B cell (primary cell): ENCODE data around the gene PINLYP. TPM values are rescaled to one million over a fixed set of nuclear protein-coding genes. Genes with fewer than 3 reads are reported as not detected.

ENCODE experiments used
- ATAC-seq: fragments of 200-7000 bp; cut with Tn5 transposase; one replicate; pipeline ENCODE4 v1.10.0; 2021; ENCODE audit warnings: low read depth, mild to moderate bottlenecking, moderate number of reproducible peaks, moderate library complexity
- CTCF ChIA-PET: fragments of 350-600 bp; sonication (Branson Sonifier 250); formaldehyde crosslinking; loops from one replicate; lab custom pipeline; 2021; ENCODE audit warnings: antibody characterized with exemption, inconsistent platforms; lab: Charles Lee
- POLR2A ChIA-PET: fragments of 350-600 bp; sonication (Branson Sonifier 250); formaldehyde crosslinking; loops from one replicate; lab custom pipeline; 2021; ENCODE audit warnings: antibody characterized with exemption; lab: Charles Lee
- DNase-seq: peaks from one replicate; pipeline ENCODE4 v3.0.0; 2013
- H2AFZ ChIP-seq: 2 replicates; pipeline ENCODE4 v1.6.1; 2012; ENCODE audit warnings: mild to moderate bottlenecking, low read depth, low read length; ENCODE audit not compliant: insufficient read depth, poor library complexity, severe bottlenecking
- H3K27ac ChIP-seq, 2 donors: 1 replicate in 1 of 2; 2 replicates in 1 of 2; pipeline ENCODE4 v1.5.1; 2012 to 2013; ENCODE audit warnings: low read length in 2 of 2, mild to moderate bottlenecking in 2 of 2, moderate library complexity in 1 of 2
- H3K27me3 ChIP-seq, 4 experiments: fragments of 200-600 bp in 1 of 4; sonication (generic) in 1 of 4; replicated peaks in 1 of 4; 1 replicate in 2 of 4; 2 replicates in 2 of 4; pipeline versions ENCODE4 v1.6.1 to v1.7.0; 2013 to 2016; ENCODE audit warnings: low read length in 3 of 4, mild to moderate bottlenecking in 2 of 4, mixed read lengths in 1 of 4, moderate library complexity in 1 of 4; ENCODE audit not compliant: insufficient read depth in 4 of 4, control insufficient read depth in 3 of 4; ENCODE audit errors: control extremely low read depth in 1 of 4
- H3K36me3 ChIP-seq, 2 experiments: replicated peaks in 1 of 2; 1 replicate in 1 of 2; 2 replicates in 1 of 2; pipeline versions ENCODE4 v1.6.1 to v1.7.1; 2013; ENCODE audit warnings: low read length in 1 of 2; ENCODE audit not compliant: insufficient read depth in 2 of 2, control insufficient read depth in 1 of 2; ENCODE audit errors: control extremely low read depth in 1 of 2, extremely low read depth in 1 of 2
- H3K4me1 ChIP-seq, 2 donors: fragments of 200-600 bp in 1 of 2; sonication (generic) in 1 of 2; 1 replicate in 1 of 2; 2 replicates in 1 of 2; pipeline versions ENCODE4 v1.5.1 to v1.6.1; 2013 to 2017; ENCODE audit warnings: low read length in 2 of 2; ENCODE audit not compliant: control insufficient read depth in 2 of 2, insufficient read depth in 2 of 2
- H3K4me2 ChIP-seq: replicated peaks from 2 replicates; pipeline ENCODE3; 2012; ENCODE audit warnings: mild to moderate bottlenecking, low read depth, low read length; ENCODE audit not compliant: poor library complexity, severe bottlenecking
- H3K4me3 ChIP-seq, 5 experiments: fragments of 200-600 bp in 1 of 5; sonication (generic) in 1 of 5; 1 replicate in 3 of 5; 2 replicates in 2 of 5; pipeline versions ENCODE4 v1.5.1 to v1.7.0; 2011 to 2016; ENCODE audit warnings: low read length in 4 of 5, mild to moderate bottlenecking in 4 of 5, low read depth in 2 of 5, control low read depth in 1 of 5, moderate library complexity in 1 of 5; ENCODE audit not compliant: insufficient read depth in 1 of 5; ENCODE audit errors: control extremely low read depth in 1 of 5, extremely low read depth in 1 of 5
- H3K79me2 ChIP-seq: fragments of 200-600 bp; sonication (generic); one replicate; pipeline ENCODE4 v1.6.0; 2016; ENCODE audit warnings: low read length; ENCODE audit not compliant: control insufficient read depth, insufficient read depth
- H3K9ac ChIP-seq: fragments of 200-600 bp; sonication (generic); 2 replicates; pipeline ENCODE4 v1.6.1; 2017; ENCODE audit warnings: mild to moderate bottlenecking, low read length, moderate library complexity
- H3K9me3 ChIP-seq, 3 donors: one replicate each; pipeline versions ENCODE4 v1.6.1 to v1.7.1; 2013; ENCODE audit warnings: low read length in 2 of 3; ENCODE audit not compliant: control insufficient read depth in 2 of 3, insufficient read depth in 1 of 3; ENCODE audit errors: control extremely low read depth in 1 of 3
- H4K20me1 ChIP-seq: 2 replicates; pipeline ENCODE4 v1.6.0; 2012; ENCODE audit warnings: mild to moderate bottlenecking, low read length; ENCODE audit not compliant: insufficient read depth, control insufficient read depth, poor library complexity, severe bottlenecking
- H3K27ac Mint-ChIP-seq: one replicate; pipeline ENCODE4 v1.8.0; 2021; ENCODE audit warnings: mixed read lengths
- H3K27me3 Mint-ChIP-seq: one replicate; pipeline ENCODE4 v1.8.0; 2021; ENCODE audit warnings: mixed read lengths
- H3K4me1 Mint-ChIP-seq: one replicate; pipeline ENCODE4 v1.8.0; 2021; ENCODE audit warnings: mixed read lengths
- H3K4me3 Mint-ChIP-seq: one replicate; pipeline ENCODE4 v1.8.0; 2021; ENCODE audit warnings: mixed read lengths
- H3K9me3 Mint-ChIP-seq: one replicate; pipeline ENCODE4 v1.8.0; 2022; ENCODE audit warnings: mixed read lengths; ENCODE audit not compliant: insufficient read depth
- EZH2 ChIP-seq: IDR thresholded peaks from 2 replicates; pipeline ENCODE4 v1.6.1; 2012; ENCODE audit warnings: borderline replicate concordance, low read depth, mild to moderate bottlenecking, moderate library complexity, low read length; ENCODE audit not compliant: insufficient read depth, poor library complexity, severe bottlenecking
- WGBS: methylation state at CpG from one replicate; pipeline ENCODE4 v1.1.5; 2013; ENCODE audit warnings: missing lambda C conversion rate; ENCODE audit not compliant: insufficient coverage; 5-methylcytosine and 5-hydroxymethylcytosine counted together
- intact Hi-C: fragments of 100-400 bp; cut with micrococcal nuclease; formaldehyde crosslinking; loops from one replicate; pipeline ENCODE4 v1.10.0; 2022
- polyA plus RNA-seq: library from polyadenylated mRNA; depleted of rRNA; stranded (reverse); fragments of >200 nt; gene quantifications from 2 replicates; pipeline ENCODE4 v1.2.3, GENCODE V29; 2012
- total RNA-seq, 2 donors: library from RNA; stranded (reverse); fragments of 120-200 nt in 1 of 2; gene quantifications; 1 replicate in 1 of 2; 2 replicates in 1 of 2; pipeline versions ENCODE4 v1.2.3 to v1.2.4, GENCODE V29; 2013 to 2022
- TF ChIP-seq, protein P1 (sequence below): fragments of 200-600 bp; IDR thresholded peaks from one replicate; pipeline ENCODE4 v1.8.0; 2022; ENCODE audit warnings: antibody characterized with exemption, mild to moderate bottlenecking

Gene PINLYP
- total and polyA plus RNA-seq, 2 donors (not counting 1 experiment from before 2014, with no cell fraction given) = 2.0 to 2.9 TPM

DNA sequence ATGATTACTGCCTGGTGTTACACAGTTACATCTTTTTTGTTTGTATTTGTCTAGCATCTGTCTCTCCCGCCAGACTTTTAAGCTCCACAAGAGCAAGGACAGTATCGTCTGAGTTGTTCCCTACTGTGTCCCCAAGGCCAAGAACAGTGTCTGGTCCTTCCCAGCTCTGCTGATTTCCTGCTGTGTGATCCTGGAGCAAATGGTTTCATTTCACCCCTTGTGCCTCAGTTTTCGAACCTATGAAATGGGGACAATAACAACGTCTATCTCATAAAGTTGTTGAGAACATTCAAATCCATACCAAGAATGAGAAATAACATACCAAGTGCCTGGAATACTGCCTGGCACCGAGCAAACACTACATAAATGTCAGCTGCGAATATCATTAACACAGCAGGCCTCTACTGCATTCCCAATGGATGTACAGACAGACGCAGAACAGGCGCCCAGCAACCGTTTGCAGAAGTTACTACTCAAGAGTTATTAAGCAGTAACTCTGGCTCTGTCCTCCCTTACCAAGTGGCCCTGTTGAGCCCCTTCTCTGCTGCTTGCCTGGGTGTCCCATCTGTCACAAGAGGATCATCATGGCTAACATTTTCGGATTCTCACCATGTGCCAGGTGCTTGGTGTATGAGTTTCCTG, 11.7 kb upstream of the PINLYP start:
- no peak for ATAC-seq
- no peaks in the 10 kb centered on the region for H4K20me1 ChIP-seq
- no peaks in the 10 kb centered on the region for H3K27me3 Mint-ChIP-seq
- H3K9me3 ChIP-seq = peaks cover 0 to 11% (median 0%) of the 10 kb centered on the region in 3 donors
- no peaks in the 10 kb centered on the region for H3K9me3 Mint-ChIP-seq
- H3K27ac ChIP-seq = peak overlapping the region; percentile 92
- peaks cover 3% of the 10 kb centered on the region in 2 experiments for H3K36me3 ChIP-seq
- DNase-seq = no peak
- peaks cover 17% of the 10 kb centered on the region for H3K79me2 ChIP-seq
- WGBS = 80% methylated on average over 10 of the region's 10 CpGs
- H3K4me3 Mint-ChIP-seq = peak overlapping the region; percentile 9
- POLR2A ChIA-PET = interaction anchor here (0.6 to 1.0 kb wide), 2 partner anchors 29 to 31 kb away, joined by 3 to 5 read pairs; partner anchors contain the start of gene ZNF575
- intact Hi-C loops = loop anchor here (1.0 to 2.0 kb wide), 2 partner anchors 11 to 31 kb away; partner anchors contain the start of genes PINLYP, XRCC1 and ZNF575
- peak overlapping the region; percentile 99 for H3K27ac Mint-ChIP-seq
- CTCF ChIA-PET = interaction anchor here (0.9 to 2.2 kb wide), 3 partner anchors 9 to 221 kb away, joined by 3 to 8 read pairs (median 6); no protein-coding TSS in a partner anchor
- H3K27me3 ChIP-seq = no peaks in the 10 kb centered on the region
- H3K4me1 ChIP-seq = peaks cover 42 to 52% of the 10 kb centered on the region in 2 donors
- no peak overlapping the region for H3K4me3 ChIP-seq
- H3K9ac ChIP-seq = no peak overlapping the region
- H3K4me1 Mint-ChIP-seq = peaks cover 56% of the 10 kb centered on the region
- H2AFZ ChIP-seq = no peak overlapping the region
- TF ChIP-seq EZH2 = no peak
- TF ChIP-seq, protein P1, sequence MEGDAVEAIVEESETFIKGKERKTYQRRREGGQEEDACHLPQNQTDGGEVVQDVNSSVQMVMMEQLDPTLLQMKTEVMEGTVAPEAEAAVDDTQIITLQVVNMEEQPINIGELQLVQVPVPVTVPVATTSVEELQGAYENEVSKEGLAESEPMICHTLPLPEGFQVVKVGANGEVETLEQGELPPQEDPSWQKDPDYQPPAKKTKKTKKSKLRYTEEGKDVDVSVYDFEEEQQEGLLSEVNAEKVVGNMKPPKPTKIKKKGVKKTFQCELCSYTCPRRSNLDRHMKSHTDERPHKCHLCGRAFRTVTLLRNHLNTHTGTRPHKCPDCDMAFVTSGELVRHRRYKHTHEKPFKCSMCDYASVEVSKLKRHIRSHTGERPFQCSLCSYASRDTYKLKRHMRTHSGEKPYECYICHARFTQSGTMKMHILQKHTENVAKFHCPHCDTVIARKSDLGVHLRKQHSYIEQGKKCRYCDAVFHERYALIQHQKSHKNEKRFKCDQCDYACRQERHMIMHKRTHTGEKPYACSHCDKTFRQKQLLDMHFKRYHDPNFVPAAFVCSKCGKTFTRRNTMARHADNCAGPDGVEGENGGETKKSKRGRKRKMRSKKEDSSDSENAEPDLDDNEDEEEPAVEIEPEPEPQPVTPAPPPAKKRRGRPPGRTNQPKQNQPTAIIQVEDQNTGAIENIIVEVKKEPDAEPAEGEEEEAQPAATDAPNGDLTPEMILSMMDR = no peak
- peak overlapping the region; percentile 25 for H3K4me2 ChIP-seq

DNA sequence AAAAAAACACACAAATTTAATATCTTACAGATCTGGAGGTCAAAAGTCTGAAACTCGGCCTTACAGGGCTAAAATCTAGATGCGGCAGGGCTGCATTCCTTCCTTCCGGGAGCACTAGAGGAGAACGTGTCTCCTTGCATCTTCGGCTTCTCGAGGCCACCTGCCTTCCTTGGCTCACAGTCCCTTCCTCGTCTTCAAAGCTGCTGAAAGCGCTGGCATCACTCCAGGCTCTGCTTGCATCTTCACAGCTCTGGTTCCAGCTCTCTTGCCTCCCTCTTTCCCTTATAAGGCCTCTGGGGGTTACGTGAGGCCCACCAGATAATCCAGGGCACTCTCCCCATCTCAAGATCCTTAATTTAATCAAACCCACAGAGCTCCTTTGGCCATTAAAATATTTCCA, 10.8 kb upstream of the PINLYP start:
- Mint-ChIP-seq H3K9me3 (no peaks in the 10 kb centered on the region), H3K27me3 (no peaks in the 10 kb centered on the region), H3K4me1 (peaks cover 55% of the 10 kb centered on the region), H3K27ac (peak overlapping the region; percentile 99), H3K4me3 (peak overlapping the region; percentile 24)
- peak overlapping the region; percentile 38 for H2AFZ ChIP-seq
- H3K4me2 ChIP-seq = peak overlapping the region; percentile 6
- intact Hi-C loops = no loop called here
- H3K27ac ChIP-seq = peak overlapping the region; percentile 64 to 92
- no peak for DNase-seq
- H3K36me3 ChIP-seq = peaks cover 2 to 3% of the 10 kb centered on the region in 2 experiments
- H3K79me2 ChIP-seq = peaks cover 15% of the 10 kb centered on the region
- WGBS = 23% methylated on average over 9 of the region's 9 CpGs
- TF ChIP-seq, protein P1 = no peak
- no peak for TF ChIP-seq EZH2
- no peak overlapping the region for H3K4me3 ChIP-seq
- H4K20me1 ChIP-seq = no peaks in the 10 kb centered on the region
- H3K9me3 ChIP-seq = peaks cover 0 to 11% (median 0%) of the 10 kb centered on the region in 3 donors
- ChIA-PET CTCF (interaction anchor here (2.2 kb wide), 2 partner anchors 10 to 30 kb away, joined by 8 to 9 read pairs; no protein-coding TSS in a partner anchor), POLR2A (no interaction called here)
- H3K9ac ChIP-seq = no peak overlapping the region
- no peak for ATAC-seq
- peaks cover 42 to 52% of the 10 kb centered on the region in 2 donors for H3K4me1 ChIP-seq
- no peaks in the 10 kb centered on the region for H3K27me3 ChIP-seq
